Midbrain (tissue), 1 donor: ENCODE results near the gene ARFIP2.

Source experiments
- DNase-seq: peaks from one replicate; lab custom pipeline; 2025; lab: John Stamatoyannopoulos, UW

ARFIP2 gene

GRCh38 chr11:6481924-6482275, 769 bp upstream of the ARFIP2 start:
- no peak for DNase-seq

- no peak for DNase-seq
Measured at GRCh38 chr11:6480299-6480914, 724 bp downstream of the ARFIP2 start.

GRCh38 chr11:6476571-6476970, 4.6 kb downstream of the ARFIP2 start:
- no peak for DNase-seq

- DNase-seq, result no peak
Measured at GRCh38 chr11:6475936-6476335, 5.2 kb downstream of the ARFIP2 start.

GRCh38 chr11:6474806-6475500, 6.2 kb downstream of the ARFIP2 start:
- DNase-seq, result no peak

GRCh38 chr11:6474413-6474792, 6.7 kb downstream of the ARFIP2 start:
- DNase-seq, result no peak

- peak; percentile 92 for DNase-seq
Measured at GRCh38 chr11:6473451-6474412, 7.4 kb downstream of the ARFIP2 start, which contains the start of gene TRIM3. Gene TRIM3, minus strand, starts transcription at chr11:6473941. Its CDS starts 8,246 bp downstream, at chr11:6465695.

GRCh38 chr11:6472934-6473333, 8.2 kb downstream of the ARFIP2 start:
- no peak for DNase-seq

- no peak for DNase-seq
Measured at GRCh38 chr11:6469599-6469998, 11.5 kb downstream of the ARFIP2 start.

- peak; percentile 90 for DNase-seq
Measured at GRCh38 chr11:6468712-6469495, 12.2 kb downstream of the ARFIP2 start.

- no peak for DNase-seq
Measured at GRCh38 chr11:6459099-6459450, 22.1 kb downstream of the ARFIP2 start.

GRCh38 chr11:6458352-6459098, 22.6 kb downstream of the ARFIP2 start:
- no peak for DNase-seq

- no peak for DNase-seq
Measured at GRCh38 chr11:6457581-6458320, 23.4 kb downstream of the ARFIP2 start.

- DNase-seq, result no peak
Measured at GRCh38 chr11:6456361-6457073, 24.6 kb downstream of the ARFIP2 start.

GRCh38 chr11:6455070-6455469, 26.1 kb downstream of the ARFIP2 start:
- DNase-seq, result no peak

- DNase-seq, result no peak
Measured at GRCh38 chr11:6453152-6453551, 28.0 kb downstream of the ARFIP2 start.

GRCh38 chr11:6452219-6452618, 28.9 kb downstream of the ARFIP2 start:
- no peak for DNase-seq

- DNase-seq, result no peak
Measured at GRCh38 chr11:6448574-6448973, 32.6 kb downstream of the ARFIP2 start.

GRCh38 chr11:6443269-6444003, 37.7 kb downstream of the ARFIP2 start:
- DNase-seq, result peak; percentile 80
